ENCODE results near the gene ZNF48. TPM values are rescaled to one million over a fixed set of nuclear protein-coding genes. Genes with fewer than 3 reads are reported as not detected.

The ZNF48 gene
- total RNA-seq, 4 donors from 2014 or later, result 4.4 to 12.7 (median 8.7) TPM

GRCh38 chr16:30429418-30429677 is 34.1 kb downstream of the ZNF48 start:
- H3K4me3 ChIP-seq, result peak overlapping the region; percentile 73 to 89 (median 82)
- ATAC-seq (no peak), DNase-seq (no peak)
- intact Hi-C loops (cut with DNase I; ENCODE audit: low total_unique reads) (no loop called here), in situ Hi-C loops (cut with MboI; ENCODE audit: low sequenced_read_pairs in 4 of 4) (loop anchor here in 1 of 4 donors (25.0 kb wide), 1 partner anchor 208 kb away; no protein-coding TSS in a partner anchor)
- H3K9me3 ChIP-seq, result no peaks in the 10 kb centered on the region
- peak overlapping the region; percentile 77 to 84 (median 84) for H3K27ac ChIP-seq
- peaks cover 0 to 11% of the 10 kb centered on the region in 2 donors for H3K36me3 ChIP-seq
- no peaks in the 10 kb centered on the region for H3K27me3 ChIP-seq
- TF ChIP-seq POLR2A (IDR thresholded peaks at IDR 0.05) (no peak), CTCF (IDR thresholded peaks at IDR 0.05 in 4 of 5, conservative IDR thresholded peaks at IDR 0.05 in 1 of 5) (no peak)
- H3K4me1 ChIP-seq, result peaks cover 12 to 13% of the 10 kb centered on the region in 2 donors

- peaks cover 0 to 11% of the 10 kb centered on the region in 2 donors for H3K36me3 ChIP-seq
- no peaks in the 10 kb centered on the region for H3K9me3 ChIP-seq
- no peaks in the 10 kb centered on the region for H3K27me3 ChIP-seq
- peak; percentile 82 to 89 (median 84) for TF ChIP-seq CTCF (IDR thresholded peaks at IDR 0.05 in 4 of 5, conservative IDR thresholded peaks at IDR 0.05 in 1 of 5)
- TF ChIP-seq POLR2A (IDR thresholded peaks at IDR 0.05), result peak; percentile 9 to 50
- DNase-seq, result peak; percentile 96 to 98
- H3K4me3 ChIP-seq, result peak within 1 kb of the TSS; percentile 73 to 89 (median 82)
- intact Hi-C loops (cut with DNase I; ENCODE audit: low total_unique reads) (loop anchor here (1.0 to 5.0 kb wide), 3 partner anchors 15 to 197 kb away; partner anchors contain the start of gene SEPHS2), in situ Hi-C loops (cut with MboI; ENCODE audit: low sequenced_read_pairs in 4 of 4) (loop anchor here (10.0 to 25.0 kb wide), 4 partner anchors 95 to 207 kb away; partner anchors contain the start of genes ZNF768 (in 2 of the 4) and ZNF747 (in 1 of the 4))
- peak within 1 kb of the TSS; percentile 77 to 84 (median 84) for H3K27ac ChIP-seq
- ATAC-seq, result peak; percentile 100
- peaks cover 12 to 13% of the 10 kb centered on the region in 2 donors for H3K4me1 ChIP-seq
Measured at GRCh38 chr16:30429678-30430427, 34.6 kb downstream of the ZNF48 start, which contains the start of gene DCTPP1. Gene DCTPP1, minus strand, starts transcription at chr16:30430030. Its CDS starts 50 bp downstream, at chr16:30429980.

GRCh38 chr16:30430428-30430970 is 35.3 kb downstream of the ZNF48 start:
- DNase-seq (no peak), ATAC-seq (peak; percentile 4 to 28)
- intact Hi-C loops (cut with DNase I; ENCODE audit: low total_unique reads) (loop anchor here (1.0 to 5.0 kb wide), 3 partner anchors 15 to 197 kb away; partner anchors contain the start of gene SEPHS2), in situ Hi-C loops (cut with MboI; ENCODE audit: low sequenced_read_pairs in 4 of 4) (loop anchor here (10.0 to 25.0 kb wide), 4 partner anchors 94 to 207 kb away; partner anchors contain the start of genes ZNF768 (in 2 of the 4) and ZNF747 (in 1 of the 4))
- Histone ChIP-seq H3K9me3 (no peaks in the 10 kb centered on the region), H3K4me1 (peaks cover 12 to 13% of the 10 kb centered on the region in 2 donors), H3K4me3 (peak overlapping the region; percentile 26 to 89 (median 82)), H3K27ac (peak overlapping the region; percentile 77 to 84 (median 84)), H3K27me3 (no peaks in the 10 kb centered on the region), H3K36me3 (peaks cover 0 to 11% of the 10 kb centered on the region in 2 donors)
- peak in 1 of 5 experiments; percentile 40 for TF ChIP-seq CTCF (IDR thresholded peaks at IDR 0.05 in 4 of 5, conservative IDR thresholded peaks at IDR 0.05 in 1 of 5)
- no peak for TF ChIP-seq POLR2A (IDR thresholded peaks at IDR 0.05)

- Histone ChIP-seq H3K36me3 (no peaks in the 10 kb centered on the region), H3K4me1 (peaks cover 5 to 6% of the 10 kb centered on the region in 2 donors), H3K4me3 (no peak overlapping the region), H3K27me3 (no peaks in the 10 kb centered on the region), H3K27ac (no peak overlapping the region), H3K9me3 (no peaks in the 10 kb centered on the region)
- ATAC-seq (no peak), DNase-seq (no peak)
- no peak for TF ChIP-seq CTCF (IDR thresholded peaks at IDR 0.05 in 4 of 5, conservative IDR thresholded peaks at IDR 0.05 in 1 of 5)
- no peak for TF ChIP-seq POLR2A (IDR thresholded peaks at IDR 0.05)
- intact Hi-C loops (cut with DNase I; ENCODE audit: low total_unique reads), result loop anchor here (5.0 kb wide), 1 partner anchor 192 kb away; no protein-coding TSS in a partner anchor
- in situ Hi-C loops (cut with MboI; ENCODE audit: low sequenced_read_pairs in 4 of 4), result loop anchor here (10.0 to 25.0 kb wide), 4 partner anchors 90 to 202 kb away; partner anchors contain the start of genes ZNF768 (in 2 of the 4) and ZNF747 (in 1 of the 4)
Measured at GRCh38 chr16:30434852-30435251, 39.6 kb downstream of the ZNF48 start.

Data from gastrocnemius medialis (tissue), 4 donors.